ENCODE results near the gene G6PC3.
"Not testable (repeated sequence)": the region's sequence is repeated elsewhere in the genome, so short reads cannot be mapped to it uniquely, and the experiment has no call there.

Gene G6PC3

GRCh38 chr17:44110823-44111633, 40.5 kb downstream of the G6PC3 start:
- DNase-seq: peak; percentile 93

GRCh38 chr17:44111777-44112176, 41.2 kb downstream of the G6PC3 start:
- DNase-seq: no peak

GRCh38 chr17:44112284-44113280, 42.0 kb downstream of the G6PC3 start:
- no peak for DNase-seq

GRCh38 chr17:44113382-44113781, 42.8 kb downstream of the G6PC3 start:
- no peak for DNase-seq

- DNase-seq: no peak
Measured at GRCh38 chr17:44113868-44114840, 43.6 kb downstream of the G6PC3 start.

GRCh38 chr17:44115585-44116415, 45.3 kb downstream of the G6PC3 start:
- DNase-seq: no peak

- no peak for DNase-seq
Measured at GRCh38 chr17:44117351-44117750, 46.8 kb downstream of the G6PC3 start.

GRCh38 chr17:44118427-44119050, 48.0 kb downstream of the G6PC3 start:
- DNase-seq: no peak

GRCh38 chr17:44119062-44119461, 48.5 kb downstream of the G6PC3 start:
- DNase-seq: no peak

- no peak for DNase-seq
Measured at GRCh38 chr17:44119798-44120197, 49.3 kb downstream of the G6PC3 start.

- DNase-seq: not testable (repeated sequence)
Measured at GRCh38 chr17:44120281-44120680, 49.7 kb downstream of the G6PC3 start.

GRCh38 chr17:44120851-44121605, 50.5 kb downstream of the G6PC3 start:
- DNase-seq: peak; percentile 64

- DNase-seq: no peak
Measured at GRCh38 chr17:44121997-44122815, 51.7 kb downstream of the G6PC3 start.

- no peak for DNase-seq
Measured at GRCh38 chr17:44122816-44123355, 52.4 kb downstream of the G6PC3 start.

GRCh38 chr17:44123356-44124117, 53.0 kb downstream of the G6PC3 start, which contains the start of gene HDAC5:
TSS of gene HDAC5 (minus strand) at chr17:44123641. CDS start at chr17:44117515, 6,126 bp downstream.
- peak; percentile 90 for DNase-seq

- no peak for DNase-seq
Measured at GRCh38 chr17:44124118-44124438, 53.5 kb downstream of the G6PC3 start.
